ENCODE results near the gene KANSL1.
"Not testable (repeated sequence)": the region's sequence is repeated elsewhere in the genome, so short reads cannot be mapped to it uniquely, and the experiment has no call there.

KANSL1 gene, protein sequence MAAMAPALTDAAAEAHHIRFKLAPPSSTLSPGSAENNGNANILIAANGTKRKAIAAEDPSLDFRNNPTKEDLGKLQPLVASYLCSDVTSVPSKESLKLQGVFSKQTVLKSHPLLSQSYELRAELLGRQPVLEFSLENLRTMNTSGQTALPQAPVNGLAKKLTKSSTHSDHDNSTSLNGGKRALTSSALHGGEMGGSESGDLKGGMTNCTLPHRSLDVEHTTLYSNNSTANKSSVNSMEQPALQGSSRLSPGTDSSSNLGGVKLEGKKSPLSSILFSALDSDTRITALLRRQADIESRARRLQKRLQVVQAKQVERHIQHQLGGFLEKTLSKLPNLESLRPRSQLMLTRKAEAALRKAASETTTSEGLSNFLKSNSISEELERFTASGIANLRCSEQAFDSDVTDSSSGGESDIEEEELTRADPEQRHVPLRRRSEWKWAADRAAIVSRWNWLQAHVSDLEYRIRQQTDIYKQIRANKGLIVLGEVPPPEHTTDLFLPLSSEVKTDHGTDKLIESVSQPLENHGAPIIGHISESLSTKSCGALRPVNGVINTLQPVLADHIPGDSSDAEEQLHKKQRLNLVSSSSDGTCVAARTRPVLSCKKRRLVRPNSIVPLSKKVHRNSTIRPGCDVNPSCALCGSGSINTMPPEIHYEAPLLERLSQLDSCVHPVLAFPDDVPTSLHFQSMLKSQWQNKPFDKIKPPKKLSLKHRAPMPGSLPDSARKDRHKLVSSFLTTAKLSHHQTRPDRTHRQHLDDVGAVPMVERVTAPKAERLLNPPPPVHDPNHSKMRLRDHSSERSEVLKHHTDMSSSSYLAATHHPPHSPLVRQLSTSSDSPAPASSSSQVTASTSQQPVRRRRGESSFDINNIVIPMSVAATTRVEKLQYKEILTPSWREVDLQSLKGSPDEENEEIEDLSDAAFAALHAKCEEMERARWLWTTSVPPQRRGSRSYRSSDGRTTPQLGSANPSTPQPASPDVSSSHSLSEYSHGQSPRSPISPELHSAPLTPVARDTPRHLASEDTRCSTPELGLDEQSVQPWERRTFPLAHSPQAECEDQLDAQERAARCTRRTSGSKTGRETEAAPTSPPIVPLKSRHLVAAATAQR (N-terminal part only)

DNA sequence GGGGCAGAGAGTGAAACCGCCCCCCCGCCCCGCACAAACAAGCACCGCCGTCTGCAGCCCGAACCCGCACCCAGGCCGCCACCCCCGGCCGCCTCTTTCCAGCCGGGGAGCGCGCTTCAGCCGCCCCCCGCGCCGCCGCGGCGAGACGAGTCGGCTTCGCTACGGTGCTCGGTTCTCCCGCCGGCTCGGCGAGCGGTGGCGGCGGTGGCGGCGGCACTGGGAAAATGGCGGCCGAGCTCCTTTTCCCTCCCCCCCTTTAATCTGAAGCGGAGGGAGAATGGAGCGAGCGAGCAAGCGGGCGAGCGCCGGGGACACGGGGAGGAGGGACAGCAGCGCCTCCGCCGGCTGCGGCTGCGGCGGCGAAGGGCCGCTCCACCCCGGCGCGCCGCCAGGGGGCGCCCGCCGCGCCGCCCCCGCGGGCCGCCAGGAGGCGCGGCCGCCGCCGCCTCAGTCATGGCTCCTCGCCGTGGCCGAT is at the start of gene KANSL1:
KANSL1 (minus strand) TSS at position 279 of the 475 bp plus-strand sequence. CDS start 21,286 bp downstream, outside the sequence.
- peak; percentile 96 for DNase-seq

DNA sequence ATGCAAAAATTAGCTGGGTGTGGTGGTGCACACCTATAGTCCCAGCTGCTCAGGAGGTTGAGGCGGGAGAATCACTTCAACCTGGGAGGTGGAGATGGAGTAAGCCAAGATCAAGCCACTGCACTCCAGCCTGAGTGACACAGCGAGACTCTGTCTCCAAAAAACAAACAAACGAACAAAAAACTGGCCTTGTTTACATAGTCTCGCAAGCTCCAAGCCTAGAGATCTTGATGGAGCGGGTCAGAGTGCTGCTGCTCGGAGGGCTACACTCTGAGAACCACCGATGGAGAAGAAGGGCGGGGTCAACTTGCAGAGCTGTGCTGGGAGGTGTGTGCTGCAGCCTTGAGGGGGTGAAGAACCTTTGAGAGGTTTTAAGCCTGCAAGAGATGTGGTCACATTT is 38.1 kb upstream of the KANSL1 start:
- not testable (repeated sequence) for DNase-seq

DNA sequence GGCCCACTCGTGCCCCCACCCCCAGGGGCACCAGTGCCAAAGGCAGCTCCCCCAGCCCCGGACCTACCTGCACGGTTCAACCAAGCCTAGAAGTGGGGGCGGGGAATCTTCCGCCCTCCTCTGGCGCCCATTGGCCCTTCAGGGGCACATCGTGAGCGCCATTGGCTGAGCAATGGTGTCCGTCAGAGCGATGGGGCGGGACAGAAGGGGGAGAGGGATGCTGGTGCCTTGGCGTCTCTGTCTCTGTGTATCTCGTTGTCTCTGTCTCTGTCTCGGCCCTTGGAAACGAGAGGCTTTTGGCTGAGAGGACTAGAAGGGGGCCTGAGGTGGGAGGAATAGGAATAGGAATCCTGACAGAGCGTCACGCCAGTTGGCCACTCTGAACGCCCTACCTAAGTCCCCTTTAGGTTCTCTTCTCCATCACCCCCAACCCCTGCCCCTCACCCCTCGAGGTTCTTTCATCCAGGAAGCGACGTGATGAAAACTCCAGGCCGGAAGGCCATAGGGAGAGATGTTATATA is 32.1 kb upstream of the KANSL1 start:
- peak; percentile 97 for DNase-seq

DNA sequence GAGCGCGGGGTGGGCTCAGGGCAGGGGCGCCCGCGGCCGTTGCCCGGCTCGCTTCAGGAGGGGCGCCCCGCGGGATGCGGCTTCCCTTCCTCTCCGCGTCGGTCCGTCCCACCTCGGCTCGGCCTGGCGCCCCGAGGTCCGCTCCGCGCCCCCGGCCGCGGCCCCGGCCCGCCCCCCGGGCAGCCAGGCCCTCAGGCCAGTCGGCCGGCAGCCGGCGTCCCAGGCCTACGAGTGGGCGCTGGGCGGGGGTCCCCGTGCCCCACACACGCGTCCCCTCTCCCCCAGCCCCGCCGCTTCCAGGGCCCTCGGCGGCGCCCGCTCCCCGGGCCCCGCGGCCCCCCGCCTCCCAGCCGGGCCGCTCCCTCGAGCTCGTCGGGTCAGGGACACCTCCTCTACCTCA is 31.6 kb upstream of the KANSL1 start:
- DNase-seq = not testable (repeated sequence)

DNA sequence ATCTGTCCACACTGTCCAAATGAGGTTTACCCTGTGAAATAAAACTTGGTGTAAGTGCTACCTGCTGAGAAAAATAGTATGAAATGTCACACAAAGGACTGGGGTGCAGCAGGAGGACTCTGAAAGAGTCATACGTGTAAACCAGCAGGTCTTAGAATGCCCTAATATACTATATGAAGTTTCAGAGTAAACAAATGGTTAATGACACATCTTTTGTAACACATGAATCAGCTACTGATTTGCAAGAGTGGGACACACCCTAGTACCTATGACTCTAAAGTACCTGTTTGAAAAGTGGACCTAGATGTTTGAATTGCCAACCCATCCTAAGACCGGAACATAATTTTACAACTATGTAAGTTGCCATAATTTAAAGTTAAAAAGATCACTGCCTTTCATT is 29.8 kb upstream of the KANSL1 start:
- DNase-seq = not testable (repeated sequence)

- DNase-seq = no peak
Measured at GRCh38 chr17:46216682-46217081, 23.5 kb upstream of the KANSL1 start.

GRCh38 chr17:46212634-46213435 is 19.6 kb upstream of the KANSL1 start:
- peak; percentile 90 for DNase-seq

DNA sequence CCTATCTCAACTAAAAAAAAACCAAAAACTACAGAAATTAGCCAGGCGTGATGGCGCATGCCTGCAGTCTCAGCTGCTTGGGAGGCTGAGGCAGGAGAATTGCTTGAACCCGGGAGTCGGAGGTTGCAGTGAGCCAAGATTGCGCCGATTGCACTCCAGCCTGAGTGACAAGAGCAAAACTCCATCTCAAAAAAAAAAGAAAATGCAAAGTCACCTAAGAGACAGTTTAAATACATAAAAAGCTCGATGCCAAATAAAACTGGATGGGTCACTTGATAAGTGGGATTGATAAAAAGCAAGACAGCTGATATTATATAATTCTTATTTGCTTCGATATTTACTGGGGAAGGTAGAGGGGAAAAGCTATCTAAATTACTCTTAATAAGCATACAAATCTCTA is 15.8 kb upstream of the KANSL1 start:
- DNase-seq = no peak

DNA sequence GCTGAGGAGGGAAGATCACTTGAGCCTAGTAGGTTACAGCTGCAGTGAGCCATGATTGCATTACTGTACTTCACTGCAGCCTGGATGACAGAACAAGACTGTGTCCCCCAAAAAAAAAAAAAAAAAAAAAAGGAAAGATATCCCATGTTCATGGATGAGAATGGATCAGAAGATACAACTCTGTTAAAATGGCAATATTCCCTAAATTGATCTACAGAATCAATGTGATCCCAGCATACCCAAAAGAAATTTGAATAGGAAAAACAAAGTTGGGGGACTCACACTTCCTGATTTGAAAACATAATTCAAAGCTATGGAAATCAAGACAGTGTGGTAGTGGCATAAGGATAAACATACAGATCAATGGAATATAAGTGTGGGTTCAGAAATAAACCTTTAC is 12.7 kb upstream of the KANSL1 start:
- no peak for DNase-seq

GRCh38 chr17:46202424-46202823 is 9.2 kb upstream of the KANSL1 start:
- DNase-seq = no peak

DNA sequence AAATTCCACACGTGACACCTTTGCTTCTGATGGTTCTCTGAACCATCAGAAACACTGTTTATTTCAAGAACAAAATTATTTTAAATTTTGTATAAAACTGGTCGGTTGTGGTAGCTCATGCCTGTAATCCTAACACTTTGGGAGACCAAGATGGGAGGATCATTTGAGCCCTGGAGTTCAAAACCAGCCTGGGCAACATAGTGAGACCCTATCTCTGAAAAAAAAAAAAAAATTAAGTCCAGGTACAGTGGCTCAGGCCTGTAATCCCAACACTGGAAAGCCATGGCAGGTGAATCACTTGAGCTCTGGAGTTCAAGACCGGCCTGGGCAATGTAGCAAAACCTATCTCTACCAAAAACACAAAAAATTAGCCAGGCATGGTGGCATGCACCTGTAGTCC is 8.3 kb upstream of the KANSL1 start:
- no peak for DNase-seq

GRCh38 chr17:46200197-46200596 is 7.0 kb upstream of the KANSL1 start:
- no peak for DNase-seq

DNA sequence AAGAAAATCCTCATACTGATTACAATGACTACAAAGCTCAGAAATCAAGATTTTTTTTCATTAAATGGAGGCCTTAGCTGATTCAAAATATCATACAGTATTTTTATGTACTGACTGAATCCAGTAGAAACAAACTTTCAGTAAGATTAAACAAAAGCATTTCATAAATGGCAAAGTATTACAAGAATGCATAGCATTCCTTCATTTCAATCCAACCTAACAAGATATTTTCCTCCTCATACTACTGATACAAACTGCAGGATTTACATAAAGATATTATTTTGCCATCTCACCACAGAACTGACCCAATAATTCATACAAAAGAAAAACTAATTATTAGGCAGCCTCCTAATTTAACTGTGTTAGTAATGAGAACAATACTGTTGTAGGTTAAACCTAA is 6.2 kb upstream of the KANSL1 start:
- DNase-seq = no peak

GRCh38 chr17:46198233-46198632 is 5.0 kb upstream of the KANSL1 start:
- no peak for DNase-seq

DNA sequence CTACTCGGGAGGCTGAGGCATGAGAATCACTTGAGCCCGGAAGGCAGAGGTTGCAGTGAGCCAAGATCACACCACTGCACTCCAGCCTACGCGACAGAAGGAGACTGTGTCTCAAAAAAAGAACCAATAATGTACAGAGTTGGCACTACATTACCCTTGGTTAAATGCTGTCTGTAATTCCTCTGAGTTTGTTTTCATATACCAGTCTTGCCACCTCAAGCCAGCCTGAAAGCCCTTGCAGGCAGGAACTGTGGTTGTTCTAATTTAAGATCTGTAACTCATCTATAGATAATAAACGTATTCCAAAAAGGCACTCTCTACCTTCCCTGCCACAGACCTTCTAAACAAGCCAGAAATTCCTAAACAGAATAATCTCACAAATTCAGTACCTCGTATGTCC is 4.3 kb upstream of the KANSL1 start:
- no peak for DNase-seq

DNA sequence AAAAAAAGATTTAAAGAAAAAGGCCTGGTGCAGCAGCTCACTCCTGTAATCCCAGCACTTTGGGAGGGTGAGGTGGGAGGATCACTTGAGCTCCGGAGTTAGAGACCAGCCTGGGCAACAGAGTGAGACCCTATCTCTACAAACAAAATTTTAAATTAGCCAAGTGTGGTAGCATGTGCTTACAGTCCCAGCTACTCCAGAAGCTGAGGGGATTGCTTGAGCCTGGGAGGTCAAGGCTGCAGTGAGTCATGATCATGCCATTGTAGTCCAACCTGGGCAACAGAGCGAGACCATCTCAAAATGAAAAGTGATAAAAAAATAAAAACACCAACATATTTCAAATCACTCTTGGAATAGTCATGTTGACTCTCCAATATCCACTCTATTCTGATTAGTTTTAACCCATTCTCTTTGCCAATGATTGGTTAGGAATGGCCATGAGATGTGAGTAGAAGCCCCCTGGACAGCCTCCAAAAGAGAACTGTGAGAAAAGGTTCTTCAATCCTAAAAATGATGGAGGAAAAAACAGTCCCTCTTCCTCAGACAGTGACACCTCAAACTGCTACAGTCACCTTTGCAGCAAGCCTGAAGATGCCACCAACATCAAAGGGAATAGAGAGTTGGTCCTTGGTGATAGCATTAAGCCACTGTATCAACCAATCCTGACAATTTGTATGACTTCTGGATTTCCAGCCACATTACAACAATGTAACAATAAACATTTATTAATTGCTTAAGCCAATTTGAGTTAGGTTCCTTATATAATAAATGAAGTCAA is 2.9 kb upstream of the KANSL1 start:
- DNase-seq = no peak

GRCh38 chr17:46195217-46195855 is 2.1 kb upstream of the KANSL1 start:
- DNase-seq = no peak

DNA sequence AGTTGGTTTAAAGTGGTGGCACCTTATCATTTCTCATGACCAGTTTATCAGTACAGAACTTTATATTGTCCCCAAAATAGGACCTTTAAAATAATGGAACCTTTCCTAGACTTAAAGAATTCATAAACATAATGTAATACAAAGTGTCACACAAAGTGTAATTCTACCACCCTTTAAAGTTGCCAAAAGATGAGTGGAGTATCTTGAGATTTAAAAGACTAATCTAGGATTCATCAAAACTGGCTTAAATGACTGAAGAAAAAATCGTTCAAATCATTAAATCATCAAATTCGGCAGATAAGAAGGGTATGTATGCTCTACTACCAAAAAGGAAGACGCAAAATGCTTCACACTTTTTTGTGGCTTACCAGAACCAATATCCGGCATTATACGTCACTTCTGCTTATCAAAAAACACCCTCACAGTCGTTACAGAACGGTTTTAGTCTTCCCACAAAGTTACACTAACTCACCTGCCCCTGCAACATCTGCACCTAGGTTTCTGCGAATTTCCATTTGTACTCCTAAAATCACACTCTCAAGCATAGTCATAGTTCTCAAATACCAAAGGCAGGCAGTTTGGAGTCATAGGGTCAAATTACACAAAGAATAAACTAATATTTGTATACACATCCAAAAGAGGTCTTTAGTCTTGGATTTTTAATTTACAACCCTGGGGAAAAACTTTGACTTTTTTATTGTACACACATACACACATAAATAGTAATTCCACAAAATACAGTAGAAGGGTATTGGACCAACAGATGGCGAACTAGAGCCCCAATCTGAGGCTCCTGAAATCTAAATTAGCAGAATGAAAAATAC is 1.4 kb upstream of the KANSL1 start:
- DNase-seq = peak; percentile 74

DNA sequence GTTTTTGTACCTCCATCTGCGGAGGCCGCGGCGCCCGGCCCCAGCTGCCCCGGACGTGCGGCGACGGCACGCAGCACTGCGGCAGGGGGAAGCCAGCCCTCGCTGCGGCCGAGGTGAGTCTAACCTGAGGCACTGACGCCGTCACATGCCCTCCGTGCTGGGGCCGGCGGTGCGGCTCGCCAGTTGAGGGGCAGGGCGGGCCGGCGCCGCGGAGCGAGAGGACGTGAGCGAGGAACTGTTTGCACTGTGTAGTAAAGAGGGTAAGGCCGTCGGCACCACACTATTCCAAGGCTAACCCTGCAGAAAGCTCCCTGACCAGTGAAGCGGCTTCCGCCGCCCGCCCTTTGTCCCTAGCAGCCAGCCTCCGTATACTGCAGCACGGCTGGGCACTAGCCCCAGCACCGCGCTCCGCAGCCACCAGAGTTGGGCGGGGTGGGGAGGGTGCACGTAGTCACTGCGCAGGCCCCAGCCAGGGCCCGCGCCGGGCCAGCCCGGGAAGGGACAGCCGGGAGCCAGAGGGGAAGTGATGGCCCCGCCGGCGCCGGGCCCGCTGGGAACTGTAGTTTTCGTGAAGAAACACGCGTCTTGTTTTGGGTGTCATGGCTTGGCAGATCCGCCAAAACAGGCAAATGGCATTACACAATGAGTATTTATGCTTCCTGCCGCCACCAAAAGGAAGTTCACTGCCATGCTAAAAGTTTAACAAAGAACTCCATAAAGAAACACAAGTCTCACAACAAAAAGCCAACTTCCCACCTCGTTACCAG is 580 bp upstream of the KANSL1 start:
- DNase-seq = peak; percentile 98
